ENCODE measurements around the gene DUSP1.
"Not testable (repeated sequence)": the region's sequence is repeated elsewhere in the genome, so short reads cannot be mapped to it uniquely, and the experiment has no call there.

Gene DUSP1

GRCh38 chr5:172770675-172771438, at the start of gene DUSP1:
DUSP1 (minus strand) TSS chr5:172771195; CDS start chr5:172770952, 243 bp downstream.
- DNase-seq (ENCODE audit: low read depth): peak; percentile 75

DNA sequence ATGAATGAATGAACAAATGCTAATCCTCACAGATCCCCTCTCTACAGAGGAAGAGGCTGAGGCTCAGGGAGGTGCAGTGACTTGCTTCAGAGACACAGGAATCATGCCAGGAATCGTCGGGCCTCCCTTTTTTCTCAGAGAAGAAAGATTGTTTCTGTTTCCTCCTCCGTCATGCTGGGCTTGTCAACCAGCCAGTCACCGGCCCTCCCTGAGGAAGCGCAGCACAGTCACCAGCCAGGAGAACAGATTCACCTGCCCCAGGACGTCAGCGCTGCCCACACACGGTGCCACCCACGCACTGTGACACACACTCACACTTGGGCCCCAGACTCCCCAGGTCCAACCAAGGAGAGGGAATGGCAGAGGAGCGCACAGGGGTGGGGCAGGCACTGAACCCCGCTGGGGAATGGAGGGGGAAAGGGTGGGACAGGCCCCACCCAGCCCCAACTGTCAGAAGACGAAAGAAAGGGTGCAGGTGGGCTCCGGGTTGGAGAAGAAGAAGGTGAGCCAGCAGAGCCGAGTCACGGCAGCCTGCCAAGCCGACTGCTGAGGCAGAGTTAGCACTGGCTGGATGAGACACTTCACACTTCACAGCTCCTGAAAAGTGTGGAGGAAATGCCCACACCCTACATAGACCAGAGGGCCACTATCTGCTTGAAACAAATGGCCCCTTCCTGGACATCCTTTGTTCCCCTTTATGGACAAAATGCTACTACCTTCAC, 49.2 kb upstream of the DUSP1 start:
- DNase-seq (ENCODE audit: low read depth): no peak

GRCh38 chr5:172819569-172819968, 48.6 kb upstream of the DUSP1 start:
- no peak for DNase-seq (ENCODE audit: low read depth)

GRCh38 chr5:172818081-172818480, 47.1 kb upstream of the DUSP1 start:
- DNase-seq (ENCODE audit: low read depth): no peak

DNA sequence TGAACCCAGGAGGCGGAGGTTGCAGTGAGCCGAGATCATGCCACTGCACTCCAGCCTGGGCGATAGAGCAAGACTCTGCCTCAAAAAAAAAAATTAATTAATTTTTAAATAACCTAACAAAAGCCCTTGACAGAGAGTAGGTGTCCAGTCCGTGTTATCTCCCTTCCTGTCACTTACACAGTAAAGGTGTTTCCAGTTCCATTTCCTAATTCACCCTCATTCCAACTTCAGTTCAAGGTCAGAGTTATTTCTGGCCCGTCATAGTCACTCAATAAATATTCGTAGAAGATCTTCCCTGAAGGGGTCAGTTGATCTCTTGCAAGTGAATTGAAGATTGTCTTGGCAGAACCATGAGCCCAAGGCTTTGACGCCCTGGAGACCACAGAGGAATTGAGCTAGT, 46.7 kb upstream of the DUSP1 start:
- no peak for DNase-seq (ENCODE audit: low read depth)

GRCh38 chr5:172816925-172817562, 46.0 kb upstream of the DUSP1 start:
- DNase-seq (ENCODE audit: low read depth): no peak

DNA sequence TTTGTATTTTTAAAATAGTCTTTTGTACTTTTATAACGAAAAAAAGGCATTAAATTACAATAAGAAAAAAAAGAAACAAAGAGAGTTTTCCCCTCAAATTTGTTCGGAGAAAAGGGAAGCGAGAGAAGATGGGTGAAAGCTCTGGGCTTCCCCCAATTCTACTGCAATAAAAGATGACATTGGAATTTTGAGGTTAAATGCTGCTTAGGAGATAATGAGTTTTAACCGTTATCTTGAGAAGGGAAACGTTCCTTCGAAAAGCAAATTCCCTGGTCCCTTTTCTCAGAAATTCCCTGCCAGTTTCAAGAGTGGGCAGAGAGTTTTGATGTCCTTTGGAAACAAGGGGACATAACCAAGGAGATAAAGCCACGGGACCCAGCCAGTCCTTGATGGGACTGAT, 44.6 kb upstream of the DUSP1 start:
- no peak for DNase-seq (ENCODE audit: low read depth)

DNA sequence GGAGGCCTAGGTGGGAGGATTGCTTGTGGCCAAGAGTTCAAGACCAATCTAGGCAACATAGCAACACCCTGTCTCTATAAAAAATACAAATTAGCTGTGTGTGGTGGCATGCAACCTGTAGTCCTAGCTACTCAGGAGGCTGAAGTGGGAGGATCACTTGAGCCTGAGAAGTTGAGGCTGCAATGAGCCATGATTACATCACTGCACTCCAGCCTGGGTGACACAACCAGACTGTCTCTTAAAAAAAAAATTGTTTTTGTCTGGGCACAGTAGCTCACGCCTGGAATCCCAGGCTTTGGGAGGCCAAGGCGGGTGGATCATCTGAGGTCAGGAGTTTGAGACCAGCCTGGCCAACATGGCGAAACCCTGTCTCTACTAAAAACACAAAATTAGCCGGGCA, 40.0 kb upstream of the DUSP1 start:
- not testable (repeated sequence) for DNase-seq (ENCODE audit: low read depth)

DNA sequence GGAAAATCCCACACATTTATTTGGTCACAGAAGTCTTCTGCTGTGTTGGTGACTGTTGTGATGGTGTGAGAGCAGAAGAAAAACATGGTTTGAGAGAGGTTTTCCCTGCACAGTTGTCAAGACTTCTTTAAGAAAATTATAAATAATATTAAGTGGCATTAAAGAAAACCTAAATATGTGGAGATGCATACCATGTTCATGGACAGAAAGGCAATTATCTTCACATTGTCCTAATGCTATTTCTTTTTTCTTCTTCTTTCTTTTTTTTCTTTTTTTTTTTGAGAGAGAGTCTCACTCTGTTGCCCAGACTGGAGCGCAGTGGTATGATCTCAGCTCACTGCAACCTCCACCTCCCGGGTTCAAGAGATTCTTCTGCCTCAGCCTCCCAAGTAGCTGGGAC, 38.8 kb upstream of the DUSP1 start:
- DNase-seq (ENCODE audit: low read depth): no peak

GRCh38 chr5:172807766-172808311, 36.8 kb upstream of the DUSP1 start:
- no peak for DNase-seq (ENCODE audit: low read depth)

DNA sequence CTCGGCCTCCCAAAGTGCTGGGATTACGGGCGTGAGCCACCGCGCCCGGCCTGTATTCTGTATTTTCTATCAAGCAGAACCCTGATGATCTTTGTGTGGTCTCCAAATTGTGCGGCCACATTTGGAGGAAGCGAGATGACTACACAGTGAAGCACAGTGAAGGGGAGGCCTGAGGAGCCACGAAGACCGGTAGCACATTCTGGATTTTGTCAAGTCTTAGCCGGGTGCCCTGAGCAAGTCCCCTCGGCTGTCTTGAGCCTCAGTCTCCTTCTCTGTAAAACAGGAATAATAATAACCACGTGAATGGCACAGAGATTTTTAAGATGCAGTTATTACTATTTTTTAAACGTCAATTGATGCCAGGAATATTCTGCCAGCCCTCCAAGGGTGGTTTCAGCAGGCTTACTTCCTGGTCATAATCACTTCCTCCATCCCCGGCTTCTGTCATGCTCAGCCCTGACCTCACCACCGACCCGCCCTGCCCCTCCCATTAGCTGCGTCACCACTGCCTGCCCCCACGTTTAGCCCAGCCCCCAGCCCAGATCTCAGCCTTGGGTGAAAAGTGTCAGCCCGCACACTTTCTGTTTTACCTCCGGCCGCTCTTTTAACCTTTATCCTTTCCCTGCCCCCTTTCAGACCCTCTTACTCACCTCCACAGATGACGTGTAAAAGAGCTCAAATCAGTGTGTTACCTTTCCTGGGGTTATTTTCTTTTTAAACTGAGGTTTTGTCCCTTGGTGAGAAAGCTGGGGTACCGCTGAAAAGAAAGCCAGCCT, 36.1 kb upstream of the DUSP1 start:
- no peak for DNase-seq (ENCODE audit: low read depth)

- DNase-seq (ENCODE audit: low read depth): no peak
These were observed 34.8 kb upstream of the DUSP1 start for GRCh38 chr5:172805736-172806255.

GRCh38 chr5:172805018-172805683, 34.2 kb upstream of the DUSP1 start:
- DNase-seq (ENCODE audit: low read depth): no peak

GRCh38 chr5:172802567-172803176, 31.7 kb upstream of the DUSP1 start:
- no peak for DNase-seq (ENCODE audit: low read depth)

DNA sequence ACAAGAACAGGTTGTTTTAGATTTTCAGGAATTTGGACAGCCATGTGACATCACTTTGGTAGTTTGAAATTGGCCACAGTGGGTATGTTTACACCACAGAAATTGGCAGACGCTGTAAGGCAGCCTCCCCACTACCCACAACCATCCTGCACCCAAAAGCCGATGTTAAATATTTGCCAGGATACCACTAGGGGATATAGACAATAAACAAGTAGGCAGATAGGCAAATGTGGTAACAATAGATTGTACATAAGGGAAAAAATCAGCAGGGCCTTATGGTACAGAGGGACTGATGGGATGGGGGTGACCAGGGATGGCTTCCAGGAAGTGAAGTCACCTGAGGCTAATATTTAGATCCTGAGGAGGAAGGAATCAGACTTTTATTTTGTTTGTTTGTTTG, 31.1 kb upstream of the DUSP1 start:
- no peak for DNase-seq (ENCODE audit: low read depth)

DNA sequence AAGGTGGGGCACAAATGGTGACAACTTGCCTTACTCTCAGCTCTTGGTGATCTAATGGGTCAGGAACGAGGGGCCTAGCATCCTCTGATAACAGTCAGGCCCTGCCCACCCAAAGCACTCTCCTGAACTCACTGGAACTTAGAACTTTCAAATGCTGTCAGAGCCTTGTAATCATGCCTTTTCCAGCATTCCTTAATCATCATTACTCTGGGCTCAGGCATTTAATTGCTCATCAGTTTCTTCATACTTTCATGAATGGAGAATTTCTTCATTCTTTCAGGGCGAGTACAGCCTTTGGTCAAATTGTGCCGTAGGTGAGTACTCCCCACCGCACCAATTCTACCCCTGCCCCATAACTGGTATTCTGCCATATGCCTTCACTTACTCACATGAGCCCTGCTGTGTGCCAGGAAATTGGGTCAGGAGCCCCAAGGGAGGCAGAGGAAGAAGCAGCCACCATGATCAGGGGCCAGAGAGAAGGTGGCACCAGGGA, 30.2 kb upstream of the DUSP1 start:
- DNase-seq (ENCODE audit: low read depth): peak; percentile 95

GRCh38 chr5:172800088-172800551, 29.1 kb upstream of the DUSP1 start:
- DNase-seq (ENCODE audit: low read depth): peak; percentile 91

- no peak for DNase-seq (ENCODE audit: low read depth)
These were observed 28.4 kb upstream of the DUSP1 start for GRCh38 chr5:172799416-172799815.

DNA sequence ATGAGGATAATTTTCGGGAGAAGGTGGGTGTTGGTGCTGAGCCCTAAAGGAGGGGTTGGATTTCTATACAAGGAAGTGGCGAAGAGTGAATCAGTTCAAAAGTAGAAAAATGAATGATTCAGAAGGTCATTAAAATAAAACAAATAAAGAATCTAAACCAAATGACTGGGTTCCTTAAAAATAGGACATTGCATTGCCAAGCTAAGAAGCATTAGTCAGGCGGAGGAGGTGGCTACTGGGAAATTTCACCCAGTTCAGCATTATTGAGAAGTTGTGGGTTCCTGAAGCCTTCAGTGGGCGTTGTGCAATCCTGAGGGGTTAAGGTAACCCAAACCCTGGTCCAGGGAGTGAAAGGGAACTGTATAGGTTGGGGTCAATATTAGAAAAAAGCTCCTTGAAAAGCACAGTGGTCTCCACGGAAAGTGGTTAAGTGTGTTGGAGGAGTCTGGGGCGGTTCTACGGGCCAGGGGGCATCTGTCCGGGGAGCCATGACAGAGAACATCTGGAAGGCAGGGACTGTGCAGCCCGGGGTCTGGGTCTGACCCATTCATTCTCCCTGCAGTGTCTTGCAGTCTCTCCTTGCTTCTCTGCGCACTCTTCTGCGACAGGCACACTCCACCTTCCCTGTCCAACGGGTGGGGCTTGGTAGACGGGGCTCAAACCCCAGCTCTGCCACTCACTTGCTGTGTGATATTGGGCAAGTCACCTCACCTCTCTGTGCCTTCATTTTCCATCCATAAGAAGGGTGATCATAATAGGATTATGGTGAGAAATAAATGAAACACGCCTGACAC, 27.6 kb upstream of the DUSP1 start:
- peak; percentile 90 for DNase-seq (ENCODE audit: low read depth)

DNA sequence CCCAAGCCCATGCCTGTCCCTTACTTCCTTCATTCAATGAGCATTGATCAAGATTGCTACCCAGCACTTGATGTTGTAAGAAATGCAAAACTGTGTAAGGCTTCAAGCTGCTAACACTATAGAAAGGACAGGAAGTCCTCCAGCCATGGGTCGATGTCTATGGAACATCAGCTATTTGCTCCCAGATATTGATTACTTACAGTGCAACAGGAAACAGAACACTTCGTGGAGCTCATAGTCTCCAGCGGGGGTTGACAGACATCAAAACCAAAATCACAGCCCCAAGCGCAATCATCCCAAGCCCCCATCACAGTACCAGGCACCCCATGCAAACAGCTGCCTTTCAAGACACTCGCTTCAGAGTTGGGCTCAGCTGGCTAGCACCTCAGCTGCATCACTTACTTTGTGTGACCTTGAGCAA, 26.8 kb upstream of the DUSP1 start:
- DNase-seq (ENCODE audit: low read depth): no peak

All from GM04503 (cell line).